Esophagus muscularis mucosa (tissue), 4 donors: ENCODE measurements around the gene SIRT7. TPM values are rescaled to one million over a fixed set of nuclear protein-coding genes. Genes with fewer than 3 reads are reported as not detected.
"Not testable (repeated sequence)": the region's sequence is repeated elsewhere in the genome, so short reads cannot be mapped to it uniquely, and the experiment has no call there.

Experiments
- DNase-seq: peaks from one replicate; pipeline ENCODE4 v3.0.0-alpha.2; 2017; ENCODE audit errors: extremely low spot score
- H3K27ac ChIP-seq, 4 donors: fragments of 200-600 bp; sonication (generic); replicated peaks in 1 of 4; 1 replicate in 3 of 4; 2 replicates in 1 of 4; pipeline ENCODE4 v1.5.1; 2016 to 2019; ENCODE audit warnings: mild to moderate bottlenecking in 1 of 4
- H3K27me3 ChIP-seq, 4 donors: fragments of 200-600 bp; sonication (generic); one replicate each; pipeline versions ENCODE4 v1.5.1 to v1.6.0; 2016 to 2019
- H3K36me3 ChIP-seq, 4 donors: fragments of 200-600 bp; sonication (generic); one replicate each; pipeline ENCODE4 v1.5.1; 2016 to 2019
- H3K4me1 ChIP-seq, 4 donors: fragments of 200-600 bp; sonication (generic); one replicate each; pipeline ENCODE4 v1.5.1; 2016 to 2019
- H3K4me3 ChIP-seq, 4 donors: fragments of 200-600 bp; sonication (generic); 1 replicate in 2 of 4; 2 replicates in 2 of 4; pipeline ENCODE4 v1.5.1; 2016 to 2019; ENCODE audit warnings: mild to moderate bottlenecking in 4 of 4, moderate library complexity in 1 of 4
- H3K9me3 ChIP-seq, 4 donors: fragments of 200-600 bp; sonication (generic); 1 replicate in 3 of 4; 2 replicates in 1 of 4; pipeline ENCODE4 v1.5.1; 2016 to 2019
- CTCF ChIP-seq, 3 experiments: fragments of 200-600 bp in 2 of 3; fragments of 450-650 bp in 1 of 3; sonication (generic) in 2 of 3; IDR thresholded peaks; one replicate each; pipeline ENCODE4 v1.5.1; 2017 to 2019; ENCODE audit warnings: antibody characterized with exemption in 3 of 3, mild to moderate bottlenecking in 2 of 3, moderate library complexity in 1 of 3
- EP300 ChIP-seq: sonication (generic); formaldehyde crosslinking; IDR thresholded peaks from one replicate; pipeline ENCODE4 v1.6.1; 2017; ENCODE audit warnings: antibody characterized with exemption
- POLR2A ChIP-seq: fragments of 450-650 bp; IDR thresholded peaks from one replicate; pipeline ENCODE4 v1.6.1; 2017; ENCODE audit warnings: antibody characterized with exemption, moderate library complexity, mild to moderate bottlenecking, low read depth
- POLR2AphosphoS5 ChIP-seq, 2 donors: sonication (generic); formaldehyde crosslinking; IDR thresholded peaks; one replicate each; pipeline ENCODE4 v1.6.1; 2017; ENCODE audit warnings: antibody characterized with exemption in 2 of 2
- WGBS: methylation state at CpG from one replicate; pipeline ENCODE4 v1.1.5; 2018; 5-methylcytosine and 5-hydroxymethylcytosine counted together
- intact Hi-C: fragments of 100-400 bp; cut with DNase I; formaldehyde crosslinking; loops from one replicate; pipeline ENCODE4 v1.15.1; 2023
- total RNA-seq, 4 donors: library from RNA; depleted of rRNA; stranded (reverse); fragments of >200 nt; gene quantifications; one replicate each; pipeline versions ENCODE4 v1.1.0 to v1.2.1, GENCODE V29; 2016

The SIRT7 gene
- total RNA-seq, 4 donors from 2014 or later, result 13.9 to 27.0 (median 19.9) TPM

- WGBS, result 84% methylated on average over 20 of the region's 45 CpGs
- H3K27me3 ChIP-seq, result peaks cover 10 to 97% (median 34%) of the 10 kb centered on the region in 4 donors
- intact Hi-C loops, result loop anchor here (10.0 kb wide), 1 partner anchor 198 kb away; no protein-coding TSS in a partner anchor
- H3K36me3 ChIP-seq, result no peaks in the 10 kb centered on the region
- TF ChIP-seq CTCF (IDR thresholded peaks at IDR 0.05) (no peak), POLR2AphosphoS5 (IDR thresholded peaks at IDR 0.05) (no peak), EP300 (no peak), POLR2A (no peak)
- peaks cover 15 to 29% (median 25%) of the 10 kb centered on the region in 4 donors for H3K4me1 ChIP-seq
- H3K4me3 ChIP-seq, result no peak overlapping the region
- H3K9me3 ChIP-seq, result no peaks in the 10 kb centered on the region
- no peak for DNase-seq
- H3K27ac ChIP-seq, result no peak overlapping the region
Measured at GRCh38 chr17:81956607-81957589, 38.9 kb upstream of the SIRT7 start.

DNA sequence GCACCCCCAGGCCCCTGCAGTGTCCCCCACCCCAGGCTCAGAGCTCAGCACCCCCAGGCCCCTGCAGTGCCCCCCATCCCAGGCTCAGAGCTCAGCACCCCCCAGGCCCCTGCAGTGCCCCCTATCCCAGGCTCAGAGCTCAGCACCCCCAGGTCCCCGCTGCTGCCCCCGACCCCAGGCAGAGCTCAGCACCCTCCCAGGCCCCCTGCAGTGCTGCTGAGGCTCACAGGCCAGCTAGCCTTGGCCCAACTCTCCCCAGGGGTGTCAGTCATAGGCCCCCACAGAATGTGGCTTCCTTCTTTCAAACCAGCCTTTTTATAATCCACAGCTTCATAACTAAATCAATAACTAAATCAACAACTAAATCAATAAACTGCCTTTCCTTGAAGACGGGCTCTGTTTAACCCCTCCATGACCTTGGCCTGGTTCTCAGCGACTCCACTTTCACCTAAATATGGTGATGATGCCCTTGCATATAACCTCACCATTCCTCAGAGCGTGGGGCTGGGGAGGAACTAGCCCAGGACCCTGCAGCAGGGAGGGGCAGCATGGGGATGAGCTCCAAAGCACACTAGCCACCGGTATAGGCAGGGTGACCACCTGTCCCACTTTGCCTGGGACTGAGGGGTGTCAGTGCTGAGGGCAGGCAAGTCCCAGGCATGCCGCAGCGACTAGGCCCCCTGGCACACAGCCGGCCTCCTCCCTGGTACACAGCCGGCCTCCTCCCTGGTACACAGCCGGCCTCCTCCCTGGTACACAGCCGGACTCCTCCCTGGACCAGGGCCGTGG, 38.0 kb upstream of the SIRT7 start:
- no peak overlapping the region for H3K4me3 ChIP-seq
- H3K27me3 ChIP-seq, result peaks cover 10 to 87% (median 29%) of the 10 kb centered on the region in 4 donors
- intact Hi-C loops, result loop anchor here (10.0 kb wide), 1 partner anchor 199 kb away; no protein-coding TSS in a partner anchor
- DNase-seq, result no peak
- no peaks in the 10 kb centered on the region for H3K9me3 ChIP-seq
- H3K27ac ChIP-seq, result no peak overlapping the region
- peaks cover 12 to 20% (median 18%) of the 10 kb centered on the region in 4 donors for H3K4me1 ChIP-seq
- WGBS, result 76% methylated on average over 4 of the region's 13 CpGs
- TF ChIP-seq POLR2A (no peak), EP300 (no peak), POLR2AphosphoS5 (IDR thresholded peaks at IDR 0.05) (no peak)
- H3K36me3 ChIP-seq, result no peaks in the 10 kb centered on the region

- Histone ChIP-seq H3K4me3 (no peak overlapping the region), H3K9me3 (no peaks in the 10 kb centered on the region), H3K4me1 (peaks cover 8 to 12% (median 12%) of the 10 kb centered on the region in 4 donors), H3K27ac (no peak overlapping the region), H3K36me3 (no peaks in the 10 kb centered on the region), H3K27me3 (peaks cover 5 to 80% (median 24%) of the 10 kb centered on the region in 4 donors)
- DNase-seq, result no peak
- WGBS, result 85% methylated on average over 26 of the region's 26 CpGs
- intact Hi-C loops, result loop anchor here (10.0 kb wide), 1 partner anchor 200 kb away; no protein-coding TSS in a partner anchor
- TF ChIP-seq EP300 (no peak), POLR2AphosphoS5 (IDR thresholded peaks at IDR 0.05) (no peak), CTCF (IDR thresholded peaks at IDR 0.05) (no peak), POLR2A (no peak)
Measured at GRCh38 chr17:81955058-81955681, 37.2 kb upstream of the SIRT7 start.

- no peak overlapping the region for H3K27ac ChIP-seq
- 78% methylated on average over 19 of the region's 19 CpGs for WGBS
- H3K36me3 ChIP-seq, result no peaks in the 10 kb centered on the region
- no peak overlapping the region for H3K4me3 ChIP-seq
- no peak for DNase-seq
- no peaks in the 10 kb centered on the region for H3K9me3 ChIP-seq
- TF ChIP-seq POLR2AphosphoS5 (IDR thresholded peaks at IDR 0.05), result no peak
- no peak for TF ChIP-seq POLR2A
- no peak for TF ChIP-seq CTCF (IDR thresholded peaks at IDR 0.05)
- no peak for TF ChIP-seq EP300
- H3K27me3 ChIP-seq, result peaks cover 0 to 72% (median 19%) of the 10 kb centered on the region in 4 donors
- intact Hi-C loops, result loop anchor here (10.0 kb wide), 1 partner anchor 200 kb away; no protein-coding TSS in a partner anchor
- peaks cover 4% of the 10 kb centered on the region in 4 donors for H3K4me1 ChIP-seq
Measured at GRCh38 chr17:81954131-81955057, 36.4 kb upstream of the SIRT7 start.

- H3K27ac ChIP-seq, H3K4me3 ChIP-seq, DNase-seq, H3K4me1 ChIP-seq, H3K9me3 ChIP-seq, H3K36me3 ChIP-seq: not testable (repeated sequence)
- H3K27me3 ChIP-seq, result peaks cover 0 to 62% (median 10%) of the 10 kb centered on the region in 4 donors
- intact Hi-C loops, result loop anchor here (10.0 kb wide), 1 partner anchor 201 kb away; no protein-coding TSS in a partner anchor
- 77% methylated on average over 5 of the region's 5 CpGs for WGBS
Measured at GRCh38 chr17:81953443-81953842, 35.5 kb upstream of the SIRT7 start.
